Activated naive CD4-positive, alpha-beta T cell treated with anti-CD3 and anti-CD28 coated beads for 36 hours (primary cell): ENCODE data around the gene HMGN3. TPM values are rescaled to one million over a fixed set of nuclear protein-coding genes. Genes with fewer than 3 reads are reported as not detected.
"Not testable (repeated sequence)": the region's sequence is repeated elsewhere in the genome, so short reads cannot be mapped to it uniquely, and the experiment has no call there.

ENCODE experiments used
- CTCF ChIA-PET: fragments of 350-600 bp; sonication (Branson Sonifier 250); formaldehyde crosslinking; loops from one replicate; lab custom pipeline; 2021; ENCODE audit warnings: antibody characterized with exemption; lab: Charles Lee
- DNase-seq: peaks from one replicate; pipeline ENCODE4 v3.0.0-alpha.2; 2020
- H3K27ac Mint-ChIP-seq: one replicate; pipeline ENCODE4 v1.8.0; 2021; ENCODE audit warnings: mild to moderate bottlenecking, mixed read lengths
- H3K27me3 Mint-ChIP-seq: one replicate; pipeline ENCODE4 v1.8.0; 2021; ENCODE audit warnings: low read depth, mixed read lengths
- H3K36me3 Mint-ChIP-seq: one replicate; pipeline ENCODE4 v1.8.0; 2021; ENCODE audit warnings: low read depth, mixed read lengths
- H3K4me1 Mint-ChIP-seq: one replicate; pipeline ENCODE4 v1.8.0; 2021; ENCODE audit warnings: low read depth, mixed read lengths
- H3K4me3 Mint-ChIP-seq: one replicate; pipeline ENCODE4 v1.8.0; 2021; ENCODE audit warnings: mild to moderate bottlenecking, moderate library complexity, mixed read lengths
- H3K9me3 Mint-ChIP-seq: one replicate; pipeline ENCODE4 v1.8.0; 2021; ENCODE audit warnings: mixed read lengths
- intact Hi-C: fragments of 100-400 bp; cut with micrococcal nuclease; formaldehyde crosslinking; loops from one replicate; pipeline ENCODE4 v1.15.1; 2023
- total RNA-seq, 2 experiments: library from RNA; stranded (reverse); gene quantifications; one replicate each; pipeline ENCODE4 v1.2.3, GENCODE V29; 2021

The HMGN3 gene
- total RNA-seq: 10 to 100 TPM; 35.3 to 35.8 TPM

DNA sequence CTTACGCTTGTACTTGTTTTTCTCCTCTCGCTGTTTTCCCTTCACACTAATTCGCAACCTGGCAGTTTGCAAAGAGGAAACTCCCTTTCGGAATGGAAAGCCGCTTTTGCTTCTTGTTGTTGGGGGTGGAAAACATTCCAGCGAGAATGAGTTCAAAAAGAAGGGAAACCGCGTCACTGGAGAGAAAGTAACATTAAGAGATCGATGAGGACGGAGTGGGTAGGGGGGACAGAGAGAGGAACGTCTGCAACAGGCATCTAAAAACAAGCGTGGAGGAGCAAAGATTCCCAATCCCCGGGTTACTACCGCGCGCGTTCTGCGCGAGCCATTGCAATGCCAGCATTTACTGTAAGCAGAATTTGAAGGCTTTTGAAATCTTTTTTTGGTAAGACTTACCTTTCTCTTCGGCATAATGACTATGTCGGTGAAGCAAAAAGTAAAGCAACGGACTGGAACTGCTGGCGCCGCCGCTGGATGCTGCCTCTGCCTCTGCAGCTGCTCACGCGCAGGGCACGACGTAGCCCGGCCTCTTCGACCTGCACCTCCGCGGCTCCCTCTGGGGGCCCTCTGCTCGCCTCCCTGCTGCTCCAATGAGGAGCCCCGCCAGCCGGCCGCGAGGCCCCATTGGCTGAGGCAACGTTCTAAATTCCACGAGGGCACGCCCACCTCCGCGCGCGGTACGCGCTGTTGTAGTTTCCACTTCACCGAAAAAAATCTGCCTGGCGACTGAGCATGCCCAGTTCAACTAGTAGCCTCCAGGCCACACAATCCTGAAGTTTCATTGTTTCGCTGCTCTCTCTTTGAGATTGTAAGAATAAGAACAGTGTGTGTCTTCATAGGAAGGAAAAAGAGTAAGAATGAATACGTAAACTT is at the start of gene HMGN3:
TSS of gene HMGN3 (minus strand) at position 533 of the 873 bp plus-strand sequence.
- peak within 1 kb of the TSS; percentile 78 for H3K27ac Mint-ChIP-seq

DNA sequence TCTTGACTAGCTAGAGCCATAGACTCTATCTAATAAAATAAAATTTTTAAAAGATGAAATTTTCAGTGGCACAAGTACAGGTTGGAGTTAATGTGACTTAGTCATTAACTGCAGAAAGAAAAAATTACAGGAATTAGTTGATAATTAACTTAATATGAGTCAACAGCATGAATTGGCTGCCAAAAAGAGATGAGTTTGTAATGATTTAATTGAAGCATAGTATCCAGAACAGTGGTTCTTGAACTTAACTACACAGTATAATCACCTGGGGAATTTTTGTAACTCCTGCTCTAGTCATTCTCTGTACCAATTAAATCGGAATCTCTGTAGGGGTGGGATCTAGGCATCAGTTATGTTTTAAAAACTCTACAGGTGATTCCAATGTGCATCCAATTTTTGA is 46.3 kb upstream of the HMGN3 start:
- intact Hi-C loops: no loop called here
- H3K27me3 Mint-ChIP-seq: peaks cover 23% of the 10 kb centered on the region
- no peak for DNase-seq
- H3K27ac Mint-ChIP-seq: no peak overlapping the region
- no peaks in the 10 kb centered on the region for H3K4me1 Mint-ChIP-seq
- CTCF ChIA-PET: no interaction called here
- H3K9me3 Mint-ChIP-seq: peaks cover 5% of the 10 kb centered on the region
- no peaks in the 10 kb centered on the region for H3K36me3 Mint-ChIP-seq
- no peak overlapping the region for H3K4me3 Mint-ChIP-seq

More for the DNA sequence above, at the start of gene HMGN3:
- H3K4me1 Mint-ChIP-seq: peaks cover 14% of the 10 kb centered on the region
- no peaks in the 10 kb centered on the region for H3K27me3 Mint-ChIP-seq
- CTCF ChIA-PET: no interaction called here
- peak; percentile 92 for DNase-seq
- no peaks in the 10 kb centered on the region for H3K9me3 Mint-ChIP-seq
- H3K36me3 Mint-ChIP-seq: peaks cover 3% of the 10 kb centered on the region
- intact Hi-C loops: loop anchor here (1.0 to 5.0 kb wide), 5 partner anchors 156 to 768 kb away; partner anchors contain the start of genes IRAK1BP1, PHIP and TTK
- peak within 1 kb of the TSS; percentile 95 for H3K4me3 Mint-ChIP-seq

DNA sequence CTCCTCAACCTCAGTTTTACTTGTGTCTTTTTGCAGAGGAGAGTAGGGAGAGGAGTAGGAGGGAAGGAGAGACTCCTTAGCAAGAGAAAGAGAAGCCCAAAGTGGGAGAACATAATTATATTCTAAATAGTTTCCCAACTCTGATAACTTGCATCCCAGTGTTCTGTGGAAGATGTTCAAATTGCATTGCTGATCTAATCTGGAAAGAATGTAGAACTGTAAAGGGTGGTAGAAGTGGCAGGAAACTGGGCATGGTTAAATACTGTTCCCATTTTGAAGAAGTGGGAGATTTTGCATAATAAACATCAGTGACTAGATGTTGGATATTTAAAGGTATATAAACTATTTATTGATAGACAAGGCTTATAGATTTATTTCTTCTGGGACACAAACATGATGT is 42.6 kb upstream of the HMGN3 start:
- no peaks in the 10 kb centered on the region for H3K36me3 Mint-ChIP-seq
- no peak overlapping the region for H3K4me3 Mint-ChIP-seq
- no peak overlapping the region for H3K27ac Mint-ChIP-seq
- H3K27me3 Mint-ChIP-seq: peaks cover 14% of the 10 kb centered on the region
- peaks cover 5% of the 10 kb centered on the region for H3K9me3 Mint-ChIP-seq
- CTCF ChIA-PET: no interaction called here
- no peaks in the 10 kb centered on the region for H3K4me1 Mint-ChIP-seq
- DNase-seq: no peak
- intact Hi-C loops: no loop called here

DNA sequence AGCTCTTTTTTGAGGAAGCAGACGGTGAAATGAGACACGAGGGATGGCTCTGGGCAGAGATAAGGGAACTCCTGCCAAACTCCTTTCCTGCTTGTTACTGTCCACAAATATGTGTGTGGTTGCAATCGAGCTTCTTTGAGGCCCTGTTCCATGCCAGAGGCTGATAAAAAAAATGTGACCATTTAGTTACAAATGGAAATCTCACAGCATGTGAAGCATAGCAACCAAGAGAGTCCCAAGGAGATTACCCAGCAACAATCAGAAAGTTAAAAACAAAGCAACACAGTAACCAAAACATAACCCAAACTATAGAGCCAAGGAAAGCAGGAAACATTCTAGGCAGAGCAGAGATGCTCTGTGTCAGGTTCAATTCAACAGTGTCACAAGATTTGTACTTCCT is 35.4 kb upstream of the HMGN3 start:
- no peaks in the 10 kb centered on the region for H3K36me3 Mint-ChIP-seq
- H3K4me1 Mint-ChIP-seq: no peaks in the 10 kb centered on the region
- peaks cover 27% of the 10 kb centered on the region for H3K27me3 Mint-ChIP-seq
- CTCF ChIA-PET: no interaction called here
- DNase-seq: no peak
- no peak overlapping the region for H3K4me3 Mint-ChIP-seq
- intact Hi-C loops: no loop called here
- no peaks in the 10 kb centered on the region for H3K9me3 Mint-ChIP-seq
- no peak overlapping the region for H3K27ac Mint-ChIP-seq

DNA sequence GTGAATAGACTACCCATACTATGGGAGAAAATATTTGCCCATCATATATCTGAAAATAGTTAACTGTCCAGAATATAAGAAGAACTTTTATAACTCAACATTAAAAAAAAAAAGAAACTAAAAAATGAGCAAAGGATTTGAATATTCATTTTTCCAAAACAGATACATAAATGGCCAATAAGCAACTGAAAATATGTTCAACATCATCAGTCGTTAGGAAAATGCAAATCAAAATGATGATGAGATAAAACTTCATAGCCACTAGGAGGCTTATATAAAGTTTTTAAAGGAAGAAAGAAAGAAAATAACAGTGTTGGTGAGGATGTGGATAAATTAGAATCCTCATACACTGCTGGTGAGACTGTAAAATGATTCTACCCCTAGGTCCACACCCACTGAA is 32.6 kb upstream of the HMGN3 start:
- no peak for DNase-seq
- H3K36me3 Mint-ChIP-seq: peaks cover under 1% of the 10 kb centered on the region
- no peaks in the 10 kb centered on the region for H3K9me3 Mint-ChIP-seq
- H3K4me1 Mint-ChIP-seq: no peaks in the 10 kb centered on the region
- peaks cover 32% of the 10 kb centered on the region for H3K27me3 Mint-ChIP-seq
- H3K4me3 Mint-ChIP-seq: no peak overlapping the region
- CTCF ChIA-PET: no interaction called here
- intact Hi-C loops: no loop called here
- no peak overlapping the region for H3K27ac Mint-ChIP-seq

DNA sequence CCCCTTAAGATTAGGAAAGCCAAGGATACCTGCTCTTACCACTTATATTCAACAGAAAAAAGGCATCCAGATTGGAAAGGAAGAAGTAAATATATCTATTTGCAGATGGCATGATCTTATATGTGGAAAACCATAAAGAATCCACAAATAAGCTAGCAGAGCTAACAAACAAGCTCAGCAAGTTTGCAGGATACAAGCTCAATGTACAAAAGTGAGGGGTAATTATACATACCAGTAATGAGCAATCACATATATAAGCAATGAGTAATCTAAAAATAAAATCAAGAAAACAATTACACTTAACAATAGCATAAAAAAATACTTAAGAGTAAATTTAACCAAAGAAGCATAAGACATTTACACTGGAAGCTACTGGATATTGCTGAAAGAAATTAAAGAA is 31.6 kb upstream of the HMGN3 start:
- Mint-ChIP-seq H3K9me3 (no peaks in the 10 kb centered on the region), H3K36me3 (peaks cover 1% of the 10 kb centered on the region), H3K27me3 (peaks cover 35% of the 10 kb centered on the region), H3K27ac (no peak overlapping the region), H3K4me3 (no peak overlapping the region), H3K4me1 (no peaks in the 10 kb centered on the region)
- DNase-seq: no peak
- intact Hi-C loops: no loop called here
- CTCF ChIA-PET: no interaction called here

DNA sequence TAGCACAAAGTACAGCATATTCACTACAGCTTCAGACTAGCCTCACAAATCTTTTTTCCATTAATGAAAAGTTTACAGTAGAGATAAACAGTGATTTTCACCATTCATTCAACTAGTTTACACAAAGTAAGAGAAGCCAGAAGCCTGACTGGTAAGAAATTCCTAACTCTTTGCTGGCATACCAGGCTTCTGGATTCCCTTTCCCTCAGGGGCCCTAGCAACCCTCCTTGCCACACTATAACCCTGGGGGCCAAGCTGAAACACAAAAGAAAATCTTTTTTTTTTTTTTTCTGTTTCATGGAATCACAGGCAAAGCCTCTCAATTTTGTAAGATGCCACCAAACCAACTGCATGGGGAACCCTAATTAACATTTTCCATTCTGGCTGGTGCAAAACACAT is 28.9 kb upstream of the HMGN3 start:
- Mint-ChIP-seq H3K4me1 (no peaks in the 10 kb centered on the region), H3K4me3 (no peak overlapping the region), H3K9me3 (peaks cover 6% of the 10 kb centered on the region), H3K27me3 (peaks cover 34% of the 10 kb centered on the region), H3K27ac (no peak overlapping the region), H3K36me3 (peaks cover 1% of the 10 kb centered on the region)
- intact Hi-C loops: no loop called here
- no peak for DNase-seq
- CTCF ChIA-PET: no interaction called here

DNA sequence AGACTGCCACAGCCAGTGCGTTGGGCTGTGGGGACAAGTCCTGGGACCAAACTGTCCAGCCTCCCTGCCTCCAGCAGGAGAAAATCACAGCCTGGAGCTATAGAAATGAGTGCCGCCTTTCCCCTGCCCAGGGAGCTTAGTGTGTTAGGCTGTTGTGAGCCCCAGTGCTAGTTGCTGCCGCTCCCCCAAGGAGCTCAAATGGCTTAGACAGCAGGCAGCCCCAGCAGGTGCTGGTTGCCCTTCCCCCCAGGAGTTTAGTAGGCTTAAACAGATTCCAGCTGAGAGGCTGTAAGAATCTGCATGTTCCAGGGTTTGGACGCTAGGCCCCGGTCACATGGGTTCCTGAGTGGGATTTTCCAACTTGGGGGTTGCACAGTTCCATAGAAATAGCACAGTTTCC is 27.2 kb upstream of the HMGN3 start:
- no peak for DNase-seq
- peaks cover 2% of the 10 kb centered on the region for H3K4me1 Mint-ChIP-seq
- H3K27me3 Mint-ChIP-seq: peaks cover 30% of the 10 kb centered on the region
- intact Hi-C loops: no loop called here
- peaks cover 1% of the 10 kb centered on the region for H3K36me3 Mint-ChIP-seq
- no peak overlapping the region for H3K4me3 Mint-ChIP-seq
- CTCF ChIA-PET: no interaction called here
- no peak overlapping the region for H3K27ac Mint-ChIP-seq
- H3K9me3 Mint-ChIP-seq: peaks cover 6% of the 10 kb centered on the region

DNA sequence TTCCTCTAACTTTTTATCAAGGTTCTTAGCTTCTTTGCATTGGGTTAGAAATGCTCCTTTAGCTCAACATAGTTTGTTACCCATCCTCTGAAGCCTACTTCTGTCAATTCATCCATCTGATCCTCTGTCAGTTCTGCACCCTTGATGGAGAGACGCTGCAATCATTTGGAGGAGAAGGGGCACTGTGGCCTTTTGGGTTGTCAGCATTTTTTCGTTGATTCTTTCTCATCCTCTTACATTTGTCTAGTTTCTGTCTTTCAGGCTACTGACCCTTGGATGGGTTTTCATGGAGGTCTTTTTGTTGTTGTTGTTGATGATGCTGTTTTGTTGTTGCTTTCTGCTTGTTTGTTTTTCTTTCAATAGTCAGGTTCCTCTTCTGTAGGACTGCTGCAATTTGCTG is 26.3 kb upstream of the HMGN3 start:
- DNase-seq: no peak
- intact Hi-C loops: no loop called here
- H3K9me3 Mint-ChIP-seq: peaks cover 9% of the 10 kb centered on the region

DNA sequence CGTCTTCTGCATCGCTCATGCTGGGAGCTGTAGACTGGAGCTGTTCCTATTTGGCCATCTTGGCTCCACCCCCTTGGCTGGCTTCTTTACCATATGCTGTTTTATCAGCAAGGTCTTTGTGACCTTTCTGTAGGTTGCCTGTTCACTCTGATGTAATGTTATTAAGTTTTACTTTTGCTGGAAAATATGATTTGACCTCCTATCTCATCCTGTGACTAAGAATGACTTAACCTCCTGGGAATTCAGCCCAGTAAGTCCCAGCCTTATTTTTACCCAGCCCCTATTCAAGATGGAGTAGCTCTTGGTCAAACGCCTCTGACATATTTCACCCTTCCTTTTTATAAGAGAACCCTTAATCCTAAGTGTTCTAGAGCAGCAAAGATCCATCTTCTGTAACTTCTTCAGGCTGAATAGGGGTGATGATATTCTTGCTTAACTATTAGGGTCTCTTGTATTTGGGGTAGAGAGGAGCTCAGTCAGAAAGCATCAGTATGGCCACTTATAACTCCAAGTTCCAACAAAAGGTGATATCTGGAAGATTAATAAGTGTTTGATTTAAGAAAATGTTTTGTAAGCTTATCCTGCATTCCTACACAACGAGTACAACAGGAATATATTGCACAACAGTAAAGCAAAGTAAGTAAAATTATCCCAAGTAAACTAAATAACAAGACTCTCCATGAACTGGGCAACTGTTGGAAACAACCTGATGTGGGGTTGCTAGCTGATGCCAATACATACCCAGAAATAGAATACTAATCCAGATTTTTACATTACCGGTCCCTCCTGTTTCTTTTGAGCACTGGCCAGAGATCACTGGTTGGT is 23.1 kb upstream of the HMGN3 start:
- Mint-ChIP-seq H3K36me3 (peaks cover 3% of the 10 kb centered on the region), H3K27me3 (peaks cover 16% of the 10 kb centered on the region), H3K9me3 (peaks cover 16% of the 10 kb centered on the region), H3K4me3 (no peak overlapping the region), H3K4me1 (peaks cover 2% of the 10 kb centered on the region), H3K27ac (no peak overlapping the region)
- intact Hi-C loops: no loop called here
- DNase-seq: no peak
- CTCF ChIA-PET: interaction anchor here (0.7 kb wide), 1 partner anchor 869 kb away, joined by 3 read pairs; no protein-coding TSS in a partner anchor

More for the DNA sequence above, 26.3 kb upstream of the HMGN3 start:
- peaks cover 30% of the 10 kb centered on the region for H3K27me3 Mint-ChIP-seq
- no peak overlapping the region for H3K4me3 Mint-ChIP-seq
- H3K27ac Mint-ChIP-seq: no peak overlapping the region
- peaks cover 2% of the 10 kb centered on the region for H3K4me1 Mint-ChIP-seq
- H3K36me3 Mint-ChIP-seq: peaks cover 1% of the 10 kb centered on the region
- CTCF ChIA-PET: no interaction called here

DNA sequence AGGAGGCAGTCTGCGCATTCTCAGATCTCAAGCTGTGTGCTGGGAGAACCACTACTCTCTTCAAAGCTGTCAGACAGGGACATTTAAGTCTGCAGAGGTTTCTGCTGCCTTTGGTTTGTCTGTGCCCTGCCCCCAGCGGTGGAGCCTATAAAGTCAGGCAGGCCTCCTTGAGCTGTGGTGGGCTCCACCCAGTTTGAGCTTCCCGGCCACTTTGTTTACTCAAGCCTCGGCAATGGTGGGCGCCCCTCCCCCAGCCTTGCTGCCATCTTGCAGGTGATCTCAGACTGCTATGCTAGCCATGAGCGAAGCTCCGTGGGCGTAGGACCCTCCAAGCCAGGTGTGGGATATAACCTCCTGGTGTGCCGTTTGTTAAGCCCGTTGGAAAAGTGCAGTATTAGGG is 22.3 kb upstream of the HMGN3 start:
- CTCF ChIA-PET, H3K27ac Mint-ChIP-seq, H3K4me3 Mint-ChIP-seq, H3K36me3 Mint-ChIP-seq, DNase-seq, intact Hi-C loops, H3K4me1 Mint-ChIP-seq: not testable (repeated sequence)
- Mint-ChIP-seq H3K9me3 (peaks cover 16% of the 10 kb centered on the region), H3K27me3 (peaks cover 13% of the 10 kb centered on the region)

DNA sequence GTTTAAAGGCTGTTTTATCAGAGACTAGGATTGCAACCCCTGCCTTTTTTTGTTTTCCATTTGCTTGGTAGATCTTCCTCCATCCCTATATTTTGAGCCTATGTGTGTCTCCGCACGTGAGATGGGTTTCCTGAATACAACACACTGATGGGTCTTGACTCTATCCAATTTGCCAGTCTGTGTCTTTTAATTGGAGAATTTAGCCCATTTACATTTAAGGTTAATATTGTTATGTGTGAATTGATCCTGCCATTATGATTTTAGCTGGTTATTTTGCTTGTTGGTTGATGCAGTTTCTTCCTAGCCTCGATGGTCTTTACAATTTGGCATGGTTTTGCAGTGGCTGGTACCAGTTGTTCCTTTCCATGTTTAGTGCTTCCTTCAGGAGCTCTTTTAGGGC is 20.6 kb upstream of the HMGN3 start:
- H3K9me3 Mint-ChIP-seq: peaks cover 14% of the 10 kb centered on the region
- H3K27ac Mint-ChIP-seq, H3K4me1 Mint-ChIP-seq, H3K27me3 Mint-ChIP-seq, CTCF ChIA-PET, DNase-seq, H3K36me3 Mint-ChIP-seq, H3K4me3 Mint-ChIP-seq, intact Hi-C loops: not testable (repeated sequence)
